ENCODE results near the gene CHMP2B. TPM values are rescaled to one million over a fixed set of nuclear protein-coding genes. Genes with fewer than 3 reads are reported as not detected.

CHMP2B gene
- total RNA-seq, 1 donor from 2014 or later, result 8.9 TPM

DNA sequence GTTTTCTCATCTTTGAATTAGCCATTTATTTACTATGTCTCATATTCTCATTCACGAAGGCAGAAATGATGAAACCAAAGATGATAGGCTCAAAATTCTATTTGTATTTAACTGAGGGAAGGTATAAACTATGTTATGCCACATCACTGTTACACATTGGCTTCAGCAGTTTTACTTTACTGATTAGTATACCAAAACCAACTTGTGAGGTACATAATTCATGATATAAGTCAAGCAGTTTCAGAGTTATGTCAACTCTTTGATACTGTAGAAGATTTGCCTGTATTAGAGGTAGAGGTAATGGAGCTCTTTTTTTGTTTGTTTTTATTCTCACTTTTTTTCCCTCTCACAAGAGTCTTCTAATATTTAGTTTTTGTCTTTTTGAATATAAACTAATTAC lies 22.9 kb downstream of the CHMP2B start:
- Histone ChIP-seq H3K4me1 (ENCODE audit: control insufficient read depth in 3 of 3, insufficient read depth in 3 of 3, low read length in 3 of 3) (no peaks in the 10 kb centered on the region), H3K27ac (ENCODE audit: low read depth, low read length) (no peak overlapping the region), H3K36me3 (ENCODE audit: control insufficient read depth in 3 of 3, insufficient read depth in 3 of 3, low read length in 3 of 3) (peaks cover 12 to 30% (median 25%) of the 10 kb centered on the region in 3 donors), H3K9ac (ENCODE audit: low read depth in 1 of 3, low read length in 3 of 3) (no peak overlapping the region), H3K4me3 (ENCODE audit: low read length in 3 of 3) (no peak overlapping the region), H3K9me3 (ENCODE audit: control insufficient read depth in 3 of 3, low read length in 3 of 3) (no peaks in the 10 kb centered on the region), H3K27me3 (ENCODE audit: control insufficient read depth in 3 of 3, insufficient read depth in 3 of 3, low read length in 3 of 3) (no peaks in the 10 kb centered on the region)

DNA sequence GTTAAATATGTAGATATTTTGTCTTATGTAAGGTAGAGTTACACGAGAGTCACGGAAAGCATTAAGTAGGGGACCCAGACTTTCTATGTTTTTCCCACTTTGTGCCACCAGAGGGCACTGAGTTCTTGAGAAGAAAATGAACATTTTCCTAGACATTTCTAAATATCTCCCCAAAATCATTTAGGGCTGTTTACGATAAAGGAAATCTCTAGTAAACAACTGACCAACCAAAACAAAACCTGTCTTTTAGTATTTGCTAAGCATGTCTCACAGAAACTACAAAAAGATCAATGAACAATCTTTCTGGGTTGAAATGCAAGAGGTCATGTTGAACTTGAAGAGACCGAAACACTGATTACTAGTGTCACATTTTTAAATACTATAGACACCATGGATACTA lies 33.2 kb downstream of the CHMP2B start:
- no peaks in the 10 kb centered on the region for H3K4me1 ChIP-seq (ENCODE audit: control insufficient read depth in 3 of 3, insufficient read depth in 3 of 3, low read length in 3 of 3)
- peaks cover 0 to 5% (median 0%) of the 10 kb centered on the region in 3 donors for H3K36me3 ChIP-seq (ENCODE audit: control insufficient read depth in 3 of 3, insufficient read depth in 3 of 3, low read length in 3 of 3)
- H3K27me3 ChIP-seq (ENCODE audit: control insufficient read depth in 3 of 3, insufficient read depth in 3 of 3, low read length in 3 of 3), result no peaks in the 10 kb centered on the region
- H3K9ac ChIP-seq (ENCODE audit: low read depth in 1 of 3, low read length in 3 of 3), result no peak overlapping the region
- no peak overlapping the region for H3K4me3 ChIP-seq (ENCODE audit: low read length in 3 of 3)
- no peak overlapping the region for H3K27ac ChIP-seq (ENCODE audit: low read depth, low read length)
- H3K9me3 ChIP-seq (ENCODE audit: control insufficient read depth in 3 of 3, low read length in 3 of 3), result no peaks in the 10 kb centered on the region

DNA sequence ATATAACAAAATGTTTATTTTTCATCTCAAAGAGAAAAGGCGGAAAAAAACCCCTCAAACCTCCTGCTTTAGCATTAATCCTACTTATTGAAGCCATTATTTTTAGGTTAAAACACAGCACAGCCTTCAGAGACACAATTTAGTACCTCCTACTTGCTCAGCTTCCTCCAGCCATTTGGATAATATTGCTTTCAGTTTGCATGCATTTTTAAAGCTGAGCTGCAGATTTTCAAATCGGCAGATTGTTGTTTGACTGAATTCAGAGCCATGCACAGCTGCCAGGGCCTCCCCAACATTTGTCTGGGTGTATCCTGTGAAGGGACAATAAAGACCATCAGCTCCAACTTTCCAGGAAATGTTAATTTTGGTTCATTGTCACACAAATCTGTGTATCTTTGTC lies 34.8 kb downstream of the CHMP2B start:
- no peaks in the 10 kb centered on the region for H3K27me3 ChIP-seq (ENCODE audit: control insufficient read depth in 3 of 3, insufficient read depth in 3 of 3, low read length in 3 of 3)
- H3K9me3 ChIP-seq (ENCODE audit: control insufficient read depth in 3 of 3, low read length in 3 of 3), result no peaks in the 10 kb centered on the region
- H3K27ac ChIP-seq (ENCODE audit: low read depth, low read length), result no peak overlapping the region
- H3K4me3 ChIP-seq (ENCODE audit: low read length in 3 of 3), result no peak overlapping the region
- no peaks in the 10 kb centered on the region for H3K36me3 ChIP-seq (ENCODE audit: control insufficient read depth in 3 of 3, insufficient read depth in 3 of 3, low read length in 3 of 3)
- H3K9ac ChIP-seq (ENCODE audit: low read depth in 1 of 3, low read length in 3 of 3), result no peak overlapping the region
- H3K4me1 ChIP-seq (ENCODE audit: control insufficient read depth in 3 of 3, insufficient read depth in 3 of 3, low read length in 3 of 3), result no peaks in the 10 kb centered on the region

DNA sequence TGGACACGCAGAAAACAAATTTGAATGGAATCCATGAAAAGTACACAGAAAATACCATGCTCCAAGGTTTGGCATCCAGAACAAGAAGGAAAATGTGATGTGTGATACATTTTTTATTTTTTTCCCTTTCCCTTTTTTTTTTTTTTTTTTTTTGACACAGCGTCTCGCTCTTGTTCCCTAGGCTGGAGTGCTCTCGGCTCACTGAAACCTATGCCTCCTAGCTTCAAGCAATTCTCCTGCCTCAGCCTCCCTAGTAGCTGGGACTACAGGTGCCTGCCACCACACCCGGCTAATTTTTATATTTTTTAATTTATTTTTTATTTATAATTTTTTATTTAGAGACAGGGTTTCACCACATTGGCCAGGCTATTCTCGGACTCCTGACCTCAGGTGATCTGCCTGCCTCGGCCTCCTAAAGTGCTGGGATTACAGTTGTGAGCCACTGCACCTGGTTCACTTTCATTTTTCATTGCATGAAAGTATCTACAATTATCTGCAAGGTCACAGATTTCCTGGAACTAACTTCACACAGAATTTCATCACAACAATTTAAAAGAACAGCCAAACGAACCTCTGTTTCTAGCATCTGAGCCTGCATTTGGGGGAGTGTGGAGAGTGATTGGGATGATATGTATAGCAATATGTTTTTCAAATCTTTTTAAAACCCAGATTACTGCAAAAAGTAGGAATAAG lies 41.0 kb downstream of the CHMP2B start:
- H3K9ac ChIP-seq (ENCODE audit: low read depth in 1 of 3, low read length in 3 of 3), result no peak overlapping the region
- no peaks in the 10 kb centered on the region for H3K36me3 ChIP-seq (ENCODE audit: control insufficient read depth in 3 of 3, insufficient read depth in 3 of 3, low read length in 3 of 3)
- H3K4me3 ChIP-seq (ENCODE audit: low read length in 3 of 3), result no peak overlapping the region
- no peak overlapping the region for H3K27ac ChIP-seq (ENCODE audit: low read depth, low read length)
- no peaks in the 10 kb centered on the region for H3K4me1 ChIP-seq (ENCODE audit: control insufficient read depth in 3 of 3, insufficient read depth in 3 of 3, low read length in 3 of 3)
- no peaks in the 10 kb centered on the region for H3K9me3 ChIP-seq (ENCODE audit: control insufficient read depth in 3 of 3, low read length in 3 of 3)
- H3K27me3 ChIP-seq (ENCODE audit: control insufficient read depth in 3 of 3, insufficient read depth in 3 of 3, low read length in 3 of 3), result no peaks in the 10 kb centered on the region

DNA sequence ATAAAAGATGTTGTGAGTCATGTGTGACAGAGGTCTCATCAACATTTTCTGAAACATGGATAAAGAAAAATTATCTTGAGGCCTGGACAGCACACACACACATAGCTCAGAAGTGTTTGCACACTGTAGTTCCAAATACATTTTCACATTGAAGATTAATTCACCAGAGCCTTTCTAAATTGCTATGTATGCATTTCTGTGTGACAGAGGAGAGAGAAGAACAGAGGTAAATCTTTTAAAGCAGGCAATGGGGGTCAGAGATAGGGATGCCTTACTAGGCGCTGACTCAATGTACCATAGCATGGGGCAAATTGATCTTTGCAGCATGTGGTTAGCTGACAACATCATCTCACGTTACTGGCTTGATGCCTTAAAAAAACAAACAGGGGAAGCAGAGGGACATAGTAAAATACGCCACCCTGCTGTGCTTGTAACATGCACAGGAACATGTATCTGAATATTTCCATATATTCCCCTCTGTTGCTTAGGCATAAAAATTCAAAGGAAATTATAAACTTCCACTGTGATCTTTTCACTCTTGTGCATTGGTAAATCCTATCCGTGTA lies 41.6 kb downstream of the CHMP2B start:
- no peak overlapping the region for H3K4me3 ChIP-seq (ENCODE audit: low read length in 3 of 3)

DNA sequence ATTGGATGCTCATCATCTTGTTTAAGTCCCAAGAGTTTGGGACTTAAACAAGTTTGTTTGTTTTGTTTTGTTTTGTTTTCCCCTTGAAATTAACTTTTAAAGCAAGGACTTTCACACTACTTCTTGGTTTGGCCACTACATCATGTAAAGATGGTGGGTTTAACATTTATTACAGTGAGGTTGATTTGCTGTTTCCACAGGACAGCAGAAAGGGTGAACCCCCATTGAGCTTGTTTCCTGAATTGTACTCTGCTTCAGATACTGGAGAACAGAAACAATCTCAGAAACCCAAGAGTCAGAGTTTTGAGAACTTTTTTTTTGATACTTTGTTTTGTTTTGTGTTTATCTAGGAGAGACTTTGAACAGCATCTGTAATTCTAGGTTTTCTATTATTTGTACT lies 42.6 kb downstream of the CHMP2B start:
- Histone ChIP-seq H3K9me3 (ENCODE audit: control insufficient read depth in 3 of 3, low read length in 3 of 3) (no peaks in the 10 kb centered on the region), H3K27ac (ENCODE audit: low read depth, low read length) (no peak overlapping the region), H3K4me3 (ENCODE audit: low read length in 3 of 3) (no peak overlapping the region), H3K9ac (ENCODE audit: low read depth in 1 of 3, low read length in 3 of 3) (no peak overlapping the region), H3K27me3 (ENCODE audit: control insufficient read depth in 3 of 3, insufficient read depth in 3 of 3, low read length in 3 of 3) (no peaks in the 10 kb centered on the region), H3K36me3 (ENCODE audit: control insufficient read depth in 3 of 3, insufficient read depth in 3 of 3, low read length in 3 of 3) (no peaks in the 10 kb centered on the region), H3K4me1 (ENCODE audit: control insufficient read depth in 3 of 3, insufficient read depth in 3 of 3, low read length in 3 of 3) (no peaks in the 10 kb centered on the region)

More for the DNA sequence above, 41.6 kb downstream of the CHMP2B start:
- Histone ChIP-seq H3K36me3 (ENCODE audit: control insufficient read depth in 3 of 3, insufficient read depth in 3 of 3, low read length in 3 of 3) (no peaks in the 10 kb centered on the region), H3K27me3 (ENCODE audit: control insufficient read depth in 3 of 3, insufficient read depth in 3 of 3, low read length in 3 of 3) (no peaks in the 10 kb centered on the region), H3K9me3 (ENCODE audit: control insufficient read depth in 3 of 3, low read length in 3 of 3) (no peaks in the 10 kb centered on the region), H3K4me1 (ENCODE audit: control insufficient read depth in 3 of 3, insufficient read depth in 3 of 3, low read length in 3 of 3) (no peaks in the 10 kb centered on the region), H3K27ac (ENCODE audit: low read depth, low read length) (no peak overlapping the region), H3K9ac (ENCODE audit: low read depth in 1 of 3, low read length in 3 of 3) (no peak overlapping the region)

DNA sequence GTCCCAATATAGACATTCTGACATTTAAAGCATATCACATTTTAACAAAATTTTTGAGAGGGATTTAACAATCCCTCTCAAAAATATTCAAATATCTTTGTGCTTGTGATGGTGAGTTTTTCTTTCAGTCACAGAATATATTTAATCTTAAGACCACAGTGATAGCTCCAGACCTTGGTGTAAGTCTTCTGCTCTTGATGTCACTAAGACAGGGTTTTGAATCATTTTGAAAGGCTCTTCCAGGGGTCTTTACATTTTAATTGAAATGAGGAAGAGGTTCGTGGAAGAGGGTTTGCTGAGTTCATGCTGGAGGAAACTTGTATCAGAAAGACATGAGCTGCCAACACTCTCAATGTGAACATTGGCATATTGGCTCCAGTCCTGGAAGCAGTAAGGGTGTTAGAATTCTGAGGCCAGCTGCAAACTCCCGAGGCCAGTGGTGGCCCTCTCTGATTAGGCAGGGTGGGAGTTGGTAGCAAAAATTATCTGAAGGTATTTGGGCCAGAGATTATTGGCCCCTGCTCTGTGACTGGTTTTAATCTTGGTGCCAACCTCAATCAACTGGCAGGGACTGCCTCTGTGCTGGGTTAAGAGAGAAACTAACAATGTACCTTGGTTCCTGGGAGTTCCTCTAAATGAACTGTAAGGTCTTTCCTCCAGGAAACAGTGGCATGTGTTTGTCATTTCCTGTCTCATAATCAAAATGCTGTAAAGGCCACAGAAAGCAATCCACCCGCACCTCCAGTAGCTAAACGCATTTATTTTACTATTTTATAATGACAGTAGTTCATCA lies 44.0 kb downstream of the CHMP2B start:
- Histone ChIP-seq H3K4me3 (ENCODE audit: low read length in 3 of 3) (no peak overlapping the region), H3K36me3 (ENCODE audit: control insufficient read depth in 3 of 3, insufficient read depth in 3 of 3, low read length in 3 of 3) (no peaks in the 10 kb centered on the region), H3K27me3 (ENCODE audit: control insufficient read depth in 3 of 3, insufficient read depth in 3 of 3, low read length in 3 of 3) (no peaks in the 10 kb centered on the region), H3K4me1 (ENCODE audit: control insufficient read depth in 3 of 3, insufficient read depth in 3 of 3, low read length in 3 of 3) (no peaks in the 10 kb centered on the region), H3K9me3 (ENCODE audit: control insufficient read depth in 3 of 3, low read length in 3 of 3) (no peaks in the 10 kb centered on the region), H3K9ac (ENCODE audit: low read depth in 1 of 3, low read length in 3 of 3) (no peak overlapping the region), H3K27ac (ENCODE audit: low read depth, low read length) (no peak overlapping the region)

DNA sequence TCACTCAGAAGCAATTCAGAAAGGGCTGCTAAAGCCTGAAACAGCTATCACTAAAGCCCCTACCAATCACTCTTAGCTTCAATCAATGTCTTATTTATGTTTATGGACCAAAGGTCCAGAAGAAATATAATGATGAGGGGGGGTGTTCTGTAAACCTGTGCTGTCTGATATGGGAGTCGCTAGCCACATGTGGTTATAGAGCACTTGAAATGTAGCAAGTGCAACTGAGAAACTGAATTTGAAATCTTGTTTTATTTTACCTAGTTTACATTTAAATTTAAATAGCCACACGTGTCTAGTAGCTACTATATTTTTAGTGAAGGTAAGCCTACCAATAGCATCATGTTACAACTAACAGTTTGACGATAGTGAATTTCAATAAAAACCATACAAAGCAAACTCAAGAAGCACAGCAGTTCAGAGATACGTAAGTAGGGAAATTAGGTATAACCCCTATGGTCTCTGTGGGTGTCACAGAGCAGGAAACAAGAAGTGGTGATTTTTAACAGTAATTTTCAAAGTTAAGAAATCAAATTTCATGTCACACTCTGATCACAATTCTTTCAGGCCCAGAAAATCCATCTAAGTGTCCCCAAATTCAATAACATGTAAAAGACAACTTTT lies 45.7 kb downstream of the CHMP2B start:
- H3K9ac ChIP-seq (ENCODE audit: low read depth in 1 of 3, low read length in 3 of 3), result no peak overlapping the region
- no peak overlapping the region for H3K4me3 ChIP-seq (ENCODE audit: low read length in 3 of 3)
- H3K27ac ChIP-seq (ENCODE audit: low read depth, low read length), result no peak overlapping the region
- H3K9me3 ChIP-seq (ENCODE audit: control insufficient read depth in 3 of 3, low read length in 3 of 3), result no peaks in the 10 kb centered on the region
- no peaks in the 10 kb centered on the region for H3K36me3 ChIP-seq (ENCODE audit: control insufficient read depth in 3 of 3, insufficient read depth in 3 of 3, low read length in 3 of 3)
- H3K27me3 ChIP-seq (ENCODE audit: control insufficient read depth in 3 of 3, insufficient read depth in 3 of 3, low read length in 3 of 3), result no peaks in the 10 kb centered on the region
- no peaks in the 10 kb centered on the region for H3K4me1 ChIP-seq (ENCODE audit: control insufficient read depth in 3 of 3, insufficient read depth in 3 of 3, low read length in 3 of 3)

DNA sequence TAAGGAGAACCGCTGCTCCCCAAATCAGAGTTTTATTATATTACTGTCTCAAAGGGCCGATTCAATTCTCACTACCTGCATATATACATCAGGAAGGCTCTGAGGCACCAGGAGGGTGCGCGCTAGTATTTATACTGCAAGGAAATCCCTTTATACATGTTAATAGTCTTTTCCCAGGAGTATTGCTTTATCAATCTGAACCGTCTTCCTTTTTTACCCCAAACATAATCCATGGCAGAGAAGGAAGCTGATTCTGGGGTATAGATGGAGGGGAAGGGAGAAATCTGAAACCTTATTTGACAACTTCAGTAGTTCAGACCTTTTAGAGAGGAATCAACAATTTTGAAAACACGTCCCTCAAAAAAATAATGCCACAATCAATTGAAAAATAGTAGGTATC lies 49.4 kb downstream of the CHMP2B start, which contains the start of gene POU1F1:
TSS of gene POU1F1 (minus strand) at position 101 of the 400 bp plus-strand sequence. CDS start 122 bp downstream, outside the sequence.
- H3K36me3 ChIP-seq (ENCODE audit: control insufficient read depth in 3 of 3, insufficient read depth in 3 of 3, low read length in 3 of 3), result no peaks in the 10 kb centered on the region
- H3K4me3 ChIP-seq (ENCODE audit: low read length in 3 of 3), result no peak within 1 kb of the TSS
- H3K4me1 ChIP-seq (ENCODE audit: control insufficient read depth in 3 of 3, insufficient read depth in 3 of 3, low read length in 3 of 3), result no peaks in the 10 kb centered on the region
- no peaks in the 10 kb centered on the region for H3K9me3 ChIP-seq (ENCODE audit: control insufficient read depth in 3 of 3, low read length in 3 of 3)
- H3K9ac ChIP-seq (ENCODE audit: low read depth in 1 of 3, low read length in 3 of 3), result no peak within 1 kb of the TSS
- no peak within 1 kb of the TSS for H3K27ac ChIP-seq (ENCODE audit: low read depth, low read length)
- no peaks in the 10 kb centered on the region for H3K27me3 ChIP-seq (ENCODE audit: control insufficient read depth in 3 of 3, insufficient read depth in 3 of 3, low read length in 3 of 3)

DNA sequence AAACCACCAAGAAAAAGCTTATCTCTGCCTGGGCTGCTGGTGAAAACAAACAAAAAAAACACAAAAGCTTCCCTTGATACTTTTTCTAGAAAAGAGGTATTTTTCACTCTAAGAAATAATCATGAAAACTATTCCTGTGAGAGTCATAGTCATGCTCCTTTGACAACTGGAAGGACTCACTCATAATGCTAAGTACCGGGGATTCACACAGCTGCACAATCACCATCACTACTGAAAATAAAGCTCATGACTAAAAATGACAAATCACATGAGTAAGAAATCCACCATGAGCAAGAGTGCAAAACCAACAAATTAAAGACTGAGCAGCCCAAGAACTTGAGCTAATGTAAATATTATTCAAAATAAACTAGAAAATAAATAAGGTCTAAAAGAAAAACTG lies 59.9 kb downstream of the CHMP2B start:
- no peaks in the 10 kb centered on the region for H3K36me3 ChIP-seq (ENCODE audit: control insufficient read depth in 3 of 3, insufficient read depth in 3 of 3, low read length in 3 of 3)
- no peak overlapping the region for H3K9ac ChIP-seq (ENCODE audit: low read depth in 1 of 3, low read length in 3 of 3)
- H3K4me1 ChIP-seq (ENCODE audit: control insufficient read depth in 3 of 3, insufficient read depth in 3 of 3, low read length in 3 of 3), result no peaks in the 10 kb centered on the region
- H3K27me3 ChIP-seq (ENCODE audit: control insufficient read depth in 3 of 3, insufficient read depth in 3 of 3, low read length in 3 of 3), result no peaks in the 10 kb centered on the region
- no peak overlapping the region for H3K27ac ChIP-seq (ENCODE audit: low read depth, low read length)
- no peaks in the 10 kb centered on the region for H3K9me3 ChIP-seq (ENCODE audit: control insufficient read depth in 3 of 3, low read length in 3 of 3)
- H3K4me3 ChIP-seq (ENCODE audit: low read length in 3 of 3), result no peak overlapping the region

Measured in skeletal muscle tissue (tissue), 4 donors.